DOHH2 (cell line): ENCODE measurements around the gene ATXN7L3.
"Not testable (repeated sequence)": the region's sequence is repeated elsewhere in the genome, so short reads cannot be mapped to it uniquely, and the experiment has no call there.

Source experiments
- H3F3A ChIP-seq: fragments of 200-600 bp; sonication (generic), shearing (Covaris generic); 2 replicates; pipeline ENCODE4 v1.6.0; 2016; ENCODE audit warnings: antibody characterized with exemption, mild to moderate bottlenecking; ENCODE audit not compliant: control insufficient read depth, insufficient read depth
- H3K27ac ChIP-seq: fragments of 200-600 bp; sonication (generic); 2 replicates; pipeline ENCODE4 v1.5.1; 2014; ENCODE audit warnings: low read depth, mild to moderate bottlenecking, low read length, moderate library complexity
- H3K27me3 ChIP-seq: fragments of 200-600 bp; sonication (generic); 2 replicates; pipeline ENCODE4 v1.6.1; 2014; ENCODE audit warnings: mild to moderate bottlenecking, low read length, mixed read lengths; ENCODE audit not compliant: control insufficient read depth
- H3K36me3 ChIP-seq: fragments of 200-600 bp; sonication (generic); 2 replicates; pipeline ENCODE4 v1.6.1; 2014; ENCODE audit warnings: mild to moderate bottlenecking, low read length, moderate library complexity, mixed read lengths; ENCODE audit not compliant: control insufficient read depth
- H3K4me1 ChIP-seq: fragments of 200-600 bp; sonication (generic); 2 replicates; pipeline ENCODE4 v1.6.1; 2014; ENCODE audit warnings: mild to moderate bottlenecking, low read length, mixed read lengths; ENCODE audit not compliant: control insufficient read depth
- H3K4me2 ChIP-seq: fragments of 200-600 bp; sonication (generic); 2 replicates; pipeline ENCODE4 v1.6.0; 2014; ENCODE audit warnings: mild to moderate bottlenecking, low read length, moderate library complexity
- H3K4me3 ChIP-seq: fragments of 200-600 bp; sonication (generic); 2 replicates; pipeline ENCODE4 v1.5.1; 2014; ENCODE audit warnings: mild to moderate bottlenecking, low read length, mixed read lengths
- H3K79me2 ChIP-seq: fragments of 200-600 bp; sonication (generic); 2 replicates; pipeline ENCODE4 v1.6.1; 2014; ENCODE audit warnings: mild to moderate bottlenecking, low read length, mixed read lengths; ENCODE audit not compliant: control insufficient read depth
- H3K9me2 ChIP-seq: fragments of 200-600 bp; sonication (generic); replicated peaks from 2 replicates; pipeline ENCODE4 v1.6.1; 2014; ENCODE audit warnings: mild to moderate bottlenecking, low read length, mixed read lengths; ENCODE audit not compliant: control insufficient read depth
- H3K9me3 ChIP-seq: fragments of 200-600 bp; sonication (generic); 2 replicates; pipeline ENCODE4 v1.6.1; 2014; ENCODE audit warnings: antibody characterized with exemption, low read length, mixed read lengths; ENCODE audit not compliant: control insufficient read depth, insufficient read depth
- H4K20me1 ChIP-seq: fragments of 200-600 bp; sonication (generic); 2 replicates; pipeline ENCODE4 v1.6.0; 2014; ENCODE audit warnings: low read depth, mild to moderate bottlenecking, antibody characterized with exemption, low read length, moderate library complexity; ENCODE audit not compliant: control insufficient read depth, insufficient read depth
- EZH2phosphoT487 ChIP-seq: fragments of 200-600 bp; sonication (generic); IDR thresholded peaks from 2 replicates; pipeline ENCODE4 v1.6.1; 2017; ENCODE audit warnings: borderline replicate concordance, mild to moderate bottlenecking, antibody characterized with exemption, low read length, moderate library complexity, mixed read lengths
- TF ChIP-seq, protein P1 (sequence below): fragments of 200-600 bp; sonication (generic); IDR thresholded peaks from one replicate; pipeline ENCODE4 v1.5.1; 2014; ENCODE audit warnings: antibody characterized with exemption, mild to moderate bottlenecking, low read depth, low read length; ENCODE audit not compliant: poor library complexity, severe bottlenecking

ATXN7L3 gene

DNA sequence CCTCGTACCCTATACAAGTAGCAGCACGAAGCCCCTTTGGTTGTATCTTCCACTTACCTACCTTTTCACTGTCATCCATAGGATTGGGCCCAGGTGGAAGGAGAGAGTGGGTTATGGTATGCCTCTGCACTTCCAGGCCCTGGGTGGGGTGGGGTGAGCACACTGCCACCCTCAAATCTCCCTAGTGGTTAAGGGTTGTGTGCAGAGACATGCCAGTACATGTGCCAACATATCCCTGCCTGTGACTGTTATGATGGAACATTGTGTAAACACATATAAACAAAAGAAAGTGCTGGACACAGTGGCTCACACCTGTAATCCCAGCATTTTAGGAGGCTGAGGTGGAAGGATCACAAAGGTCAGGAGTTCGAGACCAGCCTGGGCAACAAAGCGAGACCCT, 46.8 kb downstream of the ATXN7L3 start:
- TF ChIP-seq EZH2phosphoT487 = no peak
- TF ChIP-seq, protein P1, sequence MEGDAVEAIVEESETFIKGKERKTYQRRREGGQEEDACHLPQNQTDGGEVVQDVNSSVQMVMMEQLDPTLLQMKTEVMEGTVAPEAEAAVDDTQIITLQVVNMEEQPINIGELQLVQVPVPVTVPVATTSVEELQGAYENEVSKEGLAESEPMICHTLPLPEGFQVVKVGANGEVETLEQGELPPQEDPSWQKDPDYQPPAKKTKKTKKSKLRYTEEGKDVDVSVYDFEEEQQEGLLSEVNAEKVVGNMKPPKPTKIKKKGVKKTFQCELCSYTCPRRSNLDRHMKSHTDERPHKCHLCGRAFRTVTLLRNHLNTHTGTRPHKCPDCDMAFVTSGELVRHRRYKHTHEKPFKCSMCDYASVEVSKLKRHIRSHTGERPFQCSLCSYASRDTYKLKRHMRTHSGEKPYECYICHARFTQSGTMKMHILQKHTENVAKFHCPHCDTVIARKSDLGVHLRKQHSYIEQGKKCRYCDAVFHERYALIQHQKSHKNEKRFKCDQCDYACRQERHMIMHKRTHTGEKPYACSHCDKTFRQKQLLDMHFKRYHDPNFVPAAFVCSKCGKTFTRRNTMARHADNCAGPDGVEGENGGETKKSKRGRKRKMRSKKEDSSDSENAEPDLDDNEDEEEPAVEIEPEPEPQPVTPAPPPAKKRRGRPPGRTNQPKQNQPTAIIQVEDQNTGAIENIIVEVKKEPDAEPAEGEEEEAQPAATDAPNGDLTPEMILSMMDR = no peak
- H3K4me2 ChIP-seq = no peak overlapping the region
- H4K20me1 ChIP-seq = 0 out of 2 replicates have a peak, but pooled peaks cover under 1% of the 10 kb centered on the region
- H3K9me3 ChIP-seq = no peaks in the 10 kb centered on the region
- H3K79me2 ChIP-seq = peaks cover 36% of the 10 kb centered on the region
- no peak overlapping the region for H3K27ac ChIP-seq
- H3K27me3 ChIP-seq = no peaks in the 10 kb centered on the region
- H3K36me3 ChIP-seq = peaks cover 61% of the 10 kb centered on the region
- no peak overlapping the region for H3K4me3 ChIP-seq
- H3K9me2 ChIP-seq = no peaks in the 10 kb centered on the region
- no peaks in the 10 kb centered on the region for H3F3A ChIP-seq
- no peaks in the 10 kb centered on the region for H3K4me1 ChIP-seq

DNA sequence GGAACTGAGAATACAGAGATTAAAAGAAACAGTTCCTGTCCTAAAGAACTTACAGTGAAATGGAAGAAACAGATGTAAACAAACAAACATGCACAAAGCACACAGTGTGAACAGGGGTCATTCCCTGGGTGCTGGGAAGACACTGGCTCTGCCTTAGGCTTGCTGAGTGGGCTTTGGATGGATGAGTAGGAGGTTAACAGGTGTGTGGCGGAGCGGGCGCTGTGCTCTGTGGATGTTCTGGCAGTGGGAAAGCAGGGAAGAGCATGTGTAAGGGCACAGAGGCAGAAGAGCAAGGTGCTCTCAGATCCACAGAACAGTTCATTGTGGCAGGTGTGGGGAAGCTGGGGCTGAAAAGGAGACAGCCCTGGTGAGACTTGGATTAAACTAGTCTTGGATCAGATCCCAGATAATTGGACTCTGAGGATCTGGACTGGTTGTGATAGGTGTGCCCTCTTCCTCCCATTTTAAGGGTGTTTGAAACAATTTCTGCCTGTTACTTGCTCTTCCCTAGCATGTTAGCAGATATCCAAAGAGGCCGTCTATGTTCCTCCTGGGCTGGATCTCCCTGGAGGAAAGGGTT, 49.8 kb downstream of the ATXN7L3 start:
- Histone ChIP-seq H3K4me1 (no peaks in the 10 kb centered on the region), H3K4me2 (no peak overlapping the region), H3K27ac (no peak overlapping the region), H3K36me3 (peaks cover 72% of the 10 kb centered on the region), H3K27me3 (no peaks in the 10 kb centered on the region), H3K79me2 (peaks cover 42% of the 10 kb centered on the region), H4K20me1 (no peaks in the 10 kb centered on the region; the same call in 1 of the 2 replicates), H3F3A (no peaks in the 10 kb centered on the region), H3K9me3 (no peaks in the 10 kb centered on the region), H3K4me3 (no peak overlapping the region), H3K9me2 (no peaks in the 10 kb centered on the region)
- TF ChIP-seq EZH2phosphoT487 = no peak
- TF ChIP-seq, protein P1 = no peak

DNA sequence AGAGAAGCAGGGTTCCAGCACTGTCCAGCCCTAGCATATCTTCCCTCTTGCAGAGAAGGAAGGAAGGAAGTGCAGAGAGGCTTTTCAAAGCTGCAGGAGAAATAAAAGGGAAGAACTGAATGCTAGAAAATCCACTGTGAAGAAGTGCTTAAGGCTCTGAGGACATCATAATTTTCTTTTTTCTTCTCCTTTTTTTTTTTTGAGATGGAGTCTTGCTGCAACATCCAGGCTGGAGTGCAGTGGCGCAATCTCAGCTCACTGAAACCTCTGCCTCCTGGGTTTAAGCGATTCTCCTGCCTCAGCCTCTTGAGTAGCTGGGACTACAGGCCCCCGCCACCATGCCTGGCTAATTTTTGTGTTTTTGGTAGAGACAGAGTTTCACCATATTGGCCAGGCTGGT, 50.6 kb downstream of the ATXN7L3 start:
- not testable (repeated sequence) for H3K27me3 ChIP-seq, H3K27ac ChIP-seq, H4K20me1 ChIP-seq, H3K9me2 ChIP-seq, H3F3A ChIP-seq, H3K4me1 ChIP-seq, H3K9me3 ChIP-seq, H3K4me3 ChIP-seq, H3K4me2 ChIP-seq
- peaks cover 45% of the 10 kb centered on the region for H3K79me2 ChIP-seq
- H3K36me3 ChIP-seq = peaks cover 66% of the 10 kb centered on the region

DNA sequence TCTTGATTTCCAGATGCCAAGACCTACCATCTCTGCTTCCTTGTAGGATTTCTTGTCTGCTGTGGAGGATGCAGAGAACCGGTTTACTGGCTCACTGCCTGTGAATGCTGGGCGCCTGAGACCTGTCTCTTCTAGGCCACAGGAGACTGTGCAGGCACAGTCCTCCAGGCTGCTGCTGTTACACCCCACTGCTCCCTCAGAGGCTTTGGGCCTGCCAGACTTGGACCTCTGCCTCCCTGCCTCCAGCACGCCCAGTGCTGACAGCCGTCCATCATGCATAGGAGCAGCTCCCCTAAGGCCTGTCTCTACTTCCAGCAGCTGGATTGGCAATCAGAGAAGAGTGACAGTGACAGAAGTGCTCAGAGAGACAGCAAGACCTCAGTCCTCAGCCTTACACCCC, 51.9 kb downstream of the ATXN7L3 start:
- Histone ChIP-seq H3K4me3 (no peak overlapping the region), H3F3A (no peaks in the 10 kb centered on the region), H3K4me2 (no peak overlapping the region), H3K4me1 (peaks cover 4% of the 10 kb centered on the region), H3K9me3 (no peaks in the 10 kb centered on the region), H3K79me2 (peaks cover 55% of the 10 kb centered on the region), H3K27ac (no peak overlapping the region), H3K27me3 (no peaks in the 10 kb centered on the region), H3K9me2 (no peaks in the 10 kb centered on the region), H3K36me3 (peaks cover 61% of the 10 kb centered on the region), H4K20me1 (no peaks in the 10 kb centered on the region; the same call in 1 of the 2 replicates)
- TF ChIP-seq EZH2phosphoT487 = no peak
- TF ChIP-seq, protein P1 = no peak
